SK-N-SH treated with all-trans-retinoic acid at 6 μM for 48 hours (cell line): ENCODE measurements around the gene ACP4.

Experiments used
- ARNTL ChIP-seq: fragments of 450-650 bp; formaldehyde crosslinking; IDR thresholded peaks from 2 replicates; pipeline ENCODE4 v1.5.0; 2020; ENCODE audit warnings: low read depth, mild to moderate bottlenecking, moderate library complexity, borderline replicate concordance
- BACH2 ChIP-seq: fragments of 250-450 bp; sonication (Bioruptor Pico); IDR thresholded peaks from 2 replicates; pipeline ENCODE4 v1.9.0; 2021; ENCODE audit warnings: mild to moderate bottlenecking, borderline replicate concordance
- CREB5 ChIP-seq: fragments of 250-450 bp; sonication (Bioruptor Pico); IDR thresholded peaks from 2 replicates; pipeline ENCODE4 v1.5.1; 2020; ENCODE audit warnings: low read depth, mild to moderate bottlenecking, moderate library complexity
- PPARA ChIP-seq: fragments of 250-450 bp; sonication (Bioruptor Pico); IDR thresholded peaks from 2 replicates; pipeline ENCODE4 v1.5.0; 2020; ENCODE audit warnings: mild to moderate bottlenecking, borderline replicate concordance
- RARB ChIP-seq: fragments of 250-450 bp; sonication (Bioruptor Pico); IDR thresholded peaks from 2 replicates; pipeline ENCODE4 v1.8.0; 2021; ENCODE audit warnings: mild to moderate bottlenecking, moderate library complexity
- SNAI2 ChIP-seq: fragments of 250-450 bp; sonication (Bioruptor Pico); IDR thresholded peaks from 2 replicates; pipeline ENCODE4 v1.5.0; 2020; ENCODE audit warnings: mild to moderate bottlenecking, moderate library complexity
- ZFP3 ChIP-seq: fragments of 250-450 bp; sonication (Bioruptor Pico); IDR thresholded peaks from 2 replicates; pipeline ENCODE4 v1.5.0; 2020; ENCODE audit warnings: mild to moderate bottlenecking, moderate library complexity
- ZFP30 ChIP-seq: fragments of 450-650 bp; formaldehyde crosslinking; IDR thresholded peaks from 2 replicates; pipeline ENCODE4 v1.5.0; 2022; ENCODE audit warnings: mild to moderate bottlenecking, moderate library complexity
- ZNF565 ChIP-seq: fragments of 450-650 bp; formaldehyde crosslinking; conservative IDR thresholded peaks from 2 replicates; pipeline ENCODE4 v1.5.0; 2020; ENCODE audit warnings: low read depth, mild to moderate bottlenecking, moderate library complexity
- ZNF70 ChIP-seq: fragments of 450-650 bp; formaldehyde crosslinking; IDR thresholded peaks from 2 replicates; pipeline ENCODE4 v1.5.0; 2020; ENCODE audit warnings: mild to moderate bottlenecking, moderate library complexity
- ZNF8 ChIP-seq: fragments of 450-650 bp; formaldehyde crosslinking; IDR thresholded peaks from 2 replicates; pipeline ENCODE4 v1.5.0; 2020; ENCODE audit warnings: mild to moderate bottlenecking, moderate library complexity
- TF ChIP-seq, protein P1 (sequence below): fragments of 250-450 bp; sonication (Bioruptor Pico); IDR thresholded peaks from 2 replicates; pipeline ENCODE4 v1.8.0; 2021; ENCODE audit warnings: low read depth, mild to moderate bottlenecking, moderate library complexity, borderline replicate concordance
- TF ChIP-seq, protein P2 (sequence below): fragments of 250-450 bp; sonication (Bioruptor Pico); IDR thresholded peaks from 2 replicates; pipeline ENCODE4 v1.5.0; 2020; ENCODE audit warnings: mild to moderate bottlenecking, moderate library complexity
- TF ChIP-seq, protein P3 (sequence below): fragments of 250-450 bp; sonication (Bioruptor Pico); IDR thresholded peaks from 2 replicates; pipeline ENCODE4 v1.5.1; 2021; ENCODE audit warnings: mild to moderate bottlenecking, moderate library complexity

DNA sequence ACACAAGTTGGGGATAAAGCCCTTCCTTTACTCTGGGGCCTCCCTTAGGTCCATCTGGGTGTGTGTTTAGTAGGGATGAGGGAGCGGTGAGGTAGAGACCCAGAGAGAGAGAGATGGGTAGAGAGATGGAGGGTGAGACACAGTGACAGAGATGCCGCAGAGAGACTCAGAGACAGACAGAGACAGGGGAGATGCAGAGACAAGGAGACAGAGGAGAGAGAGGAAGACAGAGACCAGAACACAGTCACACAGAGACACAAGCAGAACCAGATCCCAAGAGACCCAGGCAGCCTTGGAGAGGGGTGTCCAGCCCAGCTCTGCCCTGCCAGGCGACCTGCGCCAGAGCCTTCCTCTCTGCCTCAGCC lies 31.0 kb downstream of the ACP4 start:
- TF ChIP-seq RARB (CRISPR knock-in tag) (no peak), ZFP3 (CRISPR knock-in tag) (no peak), ZFP30 (CRISPR knock-in tag) (no peak), ARNTL (CRISPR knock-in tag) (no peak), SNAI2 (CRISPR knock-in tag) (no peak), CREB5 (CRISPR knock-in tag) (no peak), ZNF70 (CRISPR knock-in tag) (no peak), PPARA (CRISPR knock-in tag) (no peak), BACH2 (CRISPR knock-in tag) (no peak), ZNF8 (no peak), ZNF565 (CRISPR knock-in tag) (no peak)
- TF ChIP-seq, protein P1, sequence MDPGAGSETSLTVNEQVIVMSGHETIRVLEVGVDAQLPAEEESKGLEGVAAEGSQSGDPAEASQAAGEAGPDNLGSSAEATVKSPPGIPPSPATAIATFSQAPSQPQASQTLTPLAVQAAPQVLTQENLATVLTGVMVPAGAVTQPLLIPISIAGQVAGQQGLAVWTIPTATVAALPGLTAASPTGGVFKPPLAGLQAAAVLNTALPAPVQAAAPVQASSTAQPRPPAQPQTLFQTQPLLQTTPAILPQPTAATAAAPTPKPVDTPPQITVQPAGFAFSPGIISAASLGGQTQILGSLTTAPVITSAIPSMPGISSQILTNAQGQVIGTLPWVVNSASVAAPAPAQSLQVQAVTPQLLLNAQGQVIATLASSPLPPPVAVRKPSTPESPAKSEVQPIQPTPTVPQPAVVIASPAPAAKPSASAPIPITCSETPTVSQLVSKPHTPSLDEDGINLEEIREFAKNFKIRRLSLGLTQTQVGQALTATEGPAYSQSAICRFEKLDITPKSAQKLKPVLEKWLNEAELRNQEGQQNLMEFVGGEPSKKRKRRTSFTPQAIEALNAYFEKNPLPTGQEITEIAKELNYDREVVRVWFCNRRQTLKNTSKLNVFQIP (CRISPR knock-in tag): no peak
- TF ChIP-seq, protein P2, sequence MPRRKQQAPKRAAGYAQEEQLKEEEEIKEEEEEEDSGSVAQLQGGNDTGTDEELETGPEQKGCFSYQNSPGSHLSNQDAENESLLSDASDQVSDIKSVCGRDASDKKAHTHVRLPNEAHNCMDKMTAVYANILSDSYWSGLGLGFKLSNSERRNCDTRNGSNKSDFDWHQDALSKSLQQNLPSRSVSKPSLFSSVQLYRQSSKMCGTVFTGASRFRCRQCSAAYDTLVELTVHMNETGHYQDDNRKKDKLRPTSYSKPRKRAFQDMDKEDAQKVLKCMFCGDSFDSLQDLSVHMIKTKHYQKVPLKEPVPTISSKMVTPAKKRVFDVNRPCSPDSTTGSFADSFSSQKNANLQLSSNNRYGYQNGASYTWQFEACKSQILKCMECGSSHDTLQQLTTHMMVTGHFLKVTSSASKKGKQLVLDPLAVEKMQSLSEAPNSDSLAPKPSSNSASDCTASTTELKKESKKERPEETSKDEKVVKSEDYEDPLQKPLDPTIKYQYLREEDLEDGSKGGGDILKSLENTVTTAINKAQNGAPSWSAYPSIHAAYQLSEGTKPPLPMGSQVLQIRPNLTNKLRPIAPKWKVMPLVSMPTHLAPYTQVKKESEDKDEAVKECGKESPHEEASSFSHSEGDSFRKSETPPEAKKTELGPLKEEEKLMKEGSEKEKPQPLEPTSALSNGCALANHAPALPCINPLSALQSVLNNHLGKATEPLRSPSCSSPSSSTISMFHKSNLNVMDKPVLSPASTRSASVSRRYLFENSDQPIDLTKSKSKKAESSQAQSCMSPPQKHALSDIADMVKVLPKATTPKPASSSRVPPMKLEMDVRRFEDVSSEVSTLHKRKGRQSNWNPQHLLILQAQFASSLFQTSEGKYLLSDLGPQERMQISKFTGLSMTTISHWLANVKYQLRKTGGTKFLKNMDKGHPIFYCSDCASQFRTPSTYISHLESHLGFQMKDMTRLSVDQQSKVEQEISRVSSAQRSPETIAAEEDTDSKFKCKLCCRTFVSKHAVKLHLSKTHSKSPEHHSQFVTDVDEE (CRISPR knock-in tag): no peak
- TF ChIP-seq, protein P3, sequence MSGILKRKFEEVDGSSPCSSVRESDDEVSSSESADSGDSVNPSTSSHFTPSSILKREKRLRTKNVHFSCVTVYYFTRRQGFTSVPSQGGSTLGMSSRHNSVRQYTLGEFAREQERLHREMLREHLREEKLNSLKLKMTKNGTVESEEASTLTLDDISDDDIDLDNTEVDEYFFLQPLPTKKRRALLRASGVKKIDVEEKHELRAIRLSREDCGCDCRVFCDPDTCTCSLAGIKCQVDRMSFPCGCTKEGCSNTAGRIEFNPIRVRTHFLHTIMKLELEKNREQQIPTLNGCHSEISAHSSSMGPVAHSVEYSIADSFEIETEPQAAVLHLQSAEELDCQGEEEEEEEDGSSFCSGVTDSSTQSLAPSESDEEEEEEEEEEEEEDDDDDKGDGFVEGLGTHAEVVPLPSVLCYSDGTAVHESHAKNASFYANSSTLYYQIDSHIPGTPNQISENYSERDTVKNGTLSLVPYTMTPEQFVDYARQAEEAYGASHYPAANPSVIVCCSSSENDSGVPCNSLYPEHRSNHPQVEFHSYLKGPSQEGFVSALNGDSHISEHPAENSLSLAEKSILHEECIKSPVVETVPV (CRISPR knock-in tag): no peak
